Endothelial cell of umbilical vein (primary cell): ENCODE data around the gene PVR. TPM values are rescaled to one million over a fixed set of nuclear protein-coding genes. Genes with fewer than 3 reads are reported as not detected.

Experiments used
- BruUV-seq: library from RNA; stranded (reverse); fragments of 400-500 nt; replicated peaks from 2 replicates; lab custom pipeline; 2021; lab: Mats Ljungman, UMichigan
- CTCF ChIA-PET: fragments of 300-600, 350-600 bp; sonication (Branson Sonifier 250); formaldehyde crosslinking; loops from one replicate; lab custom pipeline; 2021; ENCODE audit warnings: antibody characterized with exemption, inconsistent platforms; lab: Charles Lee
- POLR2A ChIA-PET: fragments of 300-600, 350-600 bp; sonication (Branson Sonifier 250); formaldehyde crosslinking; loops from one replicate; lab custom pipeline; 2021; ENCODE audit warnings: antibody characterized with exemption, inconsistent platforms; lab: Charles Lee
- DNase-seq: peaks from one replicate; pipeline ENCODE4 v3.0.0-alpha.2; 2011; ENCODE audit warnings: low read depth, low spot score
- FAIRE-seq: peaks from 2 replicates; lab custom pipeline; 2011; peaks lifted over from hg19 to GRCh38; lab: Jason Lieb, UNC
- H2AFZ ChIP-seq: 2 replicates; pipeline ENCODE4 v1.6.0; 2012; ENCODE audit warnings: low read depth, low read length, control low read depth, inconsistent platforms
- H3K27ac ChIP-seq: 2 replicates; pipeline ENCODE4 v1.5.1; 2011; ENCODE audit warnings: low read depth, mild to moderate bottlenecking, control low read depth, low read length, moderate library complexity; ENCODE audit not compliant: insufficient read depth
- H3K27me3 ChIP-seq, 2 experiments: 2 replicates each; pipeline versions ENCODE4 v1.6.0 to v1.6.1; 2011; ENCODE audit warnings: low read length in 2 of 2, mixed read lengths in 1 of 2; ENCODE audit not compliant: control insufficient read depth in 2 of 2, insufficient read depth in 2 of 2
- H3K36me3 ChIP-seq, 2 experiments: 2 replicates in 1 of 2; 3 replicates in 1 of 2; pipeline ENCODE4 v1.5.1; 2011; ENCODE audit warnings: low read length in 2 of 2, mild to moderate bottlenecking in 1 of 2, moderate library complexity in 1 of 2; ENCODE audit not compliant: control insufficient read depth in 2 of 2, insufficient read depth in 2 of 2; ENCODE audit errors: extremely low read depth in 1 of 2
- H3K4me1 ChIP-seq: 3 replicates; pipeline ENCODE4 v1.5.1; 2011; ENCODE audit warnings: mild to moderate bottlenecking, low read length; ENCODE audit not compliant: control insufficient read depth, insufficient read depth; ENCODE audit errors: extremely low read depth
- H3K4me2 ChIP-seq: 2 replicates; pipeline ENCODE4 v1.6.1; 2011; ENCODE audit warnings: low read length, control low read depth, mixed read lengths; ENCODE audit not compliant: insufficient read depth
- H3K4me3 ChIP-seq, 3 experiments: fragments of 200-600 bp in 1 of 3; sonication (generic), shearing (Covaris generic) in 1 of 3; replicated peaks in 1 of 3; 2 replicates each; pipeline ENCODE4 v1.5.1; 2011 to 2016; ENCODE audit warnings: control low read depth in 3 of 3, low read length in 3 of 3, mild to moderate bottlenecking in 2 of 3, inconsistent platforms in 1 of 3, low read depth in 1 of 3, moderate library complexity in 1 of 3; ENCODE audit not compliant: insufficient read depth in 1 of 3
- H3K79me2 ChIP-seq: 2 replicates; pipeline ENCODE4 v1.6.0; 2012; ENCODE audit warnings: low read length, inconsistent platforms; ENCODE audit not compliant: control insufficient read depth, insufficient read depth
- H3K9ac ChIP-seq: replicated peaks from 2 replicates; pipeline ENCODE3; 2011; ENCODE audit warnings: low read length, control low read depth; ENCODE audit not compliant: insufficient read depth; ENCODE audit errors: extremely low read depth
- H3K9me1 ChIP-seq: replicated peaks from 3 replicates; pipeline ENCODE4 v1.6.0; 2011; ENCODE audit warnings: mild to moderate bottlenecking, low read length; ENCODE audit not compliant: control insufficient read depth, insufficient read depth; ENCODE audit errors: extremely low read depth
- H3K9me3 ChIP-seq: replicated peaks from 2 replicates; pipeline ENCODE4 v1.5.1; 2012; ENCODE audit warnings: low read length, inconsistent platforms; ENCODE audit not compliant: control insufficient read depth, insufficient read depth
- H4K20me1 ChIP-seq: replicated peaks from 2 replicates; pipeline ENCODE3; 2011; ENCODE audit warnings: mild to moderate bottlenecking, low read length; ENCODE audit not compliant: control insufficient read depth, insufficient read depth; ENCODE audit errors: extremely low read depth
- EZH2 ChIP-seq: IDR thresholded peaks from 2 replicates; pipeline ENCODE4 v1.6.1; 2012; ENCODE audit warnings: borderline replicate concordance, low read depth, mild to moderate bottlenecking, moderate library complexity, low read length, inconsistent platforms; ENCODE audit not compliant: severe bottlenecking
- FOS ChIP-seq: IDR thresholded peaks from 2 replicates; pipeline ENCODE4 v1.6.1; 2011; ENCODE audit warnings: mild to moderate bottlenecking, low read length, moderate library complexity, borderline replicate concordance; ENCODE audit not compliant: insufficient read depth
- GATA2 ChIP-seq: IDR thresholded peaks from 2 replicates; pipeline ENCODE4 v1.7.0; 2011; ENCODE audit warnings: low read depth, mild to moderate bottlenecking, moderate library complexity, mixed read lengths, low read length; ENCODE audit not compliant: insufficient read length, insufficient read depth
- JUN ChIP-seq: IDR thresholded peaks from 2 replicates; pipeline ENCODE4 v1.6.1; 2011; ENCODE audit warnings: borderline replicate concordance, low read depth; ENCODE audit not compliant: insufficient read length, insufficient read depth
- POLR2A ChIP-seq: IDR thresholded peaks from 2 replicates; pipeline ENCODE4 v1.6.1; 2012; ENCODE audit warnings: low read depth, mild to moderate bottlenecking, control low read depth, low read length
- POLR2AphosphoS5 ChIP-seq: IDR thresholded peaks from 2 replicates; pipeline ENCODE4 v1.6.1; 2012; ENCODE audit warnings: low read depth, mild to moderate bottlenecking, control low read depth, low read length, moderate library complexity; ENCODE audit not compliant: insufficient read depth
- dilution Hi-C: fragments of 300-500 bp; cut with MboI; formaldehyde crosslinking; loops from one replicate; pipeline ENCODE4 v1.15.0; 2019; ENCODE audit warnings: low sequenced_read_pairs; ENCODE audit not compliant: extremely low pct_ligation_motif_present
- intact Hi-C: fragments of 100-400 bp; cut with micrococcal nuclease; formaldehyde crosslinking; loops from one replicate; pipeline ENCODE4 v1.10.0; 2022
- polyA plus RNA-seq, 4 experiments: library from polyadenylated mRNA; depleted of rRNA in 3 of 4; stranded (reverse) in 3 of 4; unstranded in 1 of 4; fragments of >200 nt; gene quantifications; 2 replicates each; pipeline versions ENCODE4 v1.2.1 to v1.2.3, GENCODE V29; 2011 to 2012; ENCODE audit warnings: missing spikeins in 1 of 4
- total RNA-seq: library from RNA; stranded (reverse); gene quantifications from 2 replicates; pipeline ENCODE4 v1.2.3, GENCODE V29; 2021
- TF ChIP-seq, protein P1 (sequence below): IDR thresholded peaks from 2 replicates; pipeline ENCODE4 v1.6.1; 2011; ENCODE audit not compliant: insufficient read depth, insufficient read length
- TF ChIP-seq, protein P2 (sequence below), 2 donors: IDR thresholded peaks; 1 replicate in 1 of 2; 2 replicates in 1 of 2; pipeline ENCODE4 v1.5.1; 2011; ENCODE audit warnings: low read length in 2 of 2, mild to moderate bottlenecking in 2 of 2, moderate library complexity in 2 of 2, control low read depth in 1 of 2, inconsistent platforms in 1 of 2, low read depth in 1 of 2; ENCODE audit not compliant: insufficient read depth in 1 of 2; ENCODE audit errors: extremely low read depth in 1 of 2

PVR gene
- total and polyA plus RNA-seq, 2 donors (not counting 3 experiments of a cell fraction or from before 2014, with no cell fraction given), result 133 to 226 TPM

DNA sequence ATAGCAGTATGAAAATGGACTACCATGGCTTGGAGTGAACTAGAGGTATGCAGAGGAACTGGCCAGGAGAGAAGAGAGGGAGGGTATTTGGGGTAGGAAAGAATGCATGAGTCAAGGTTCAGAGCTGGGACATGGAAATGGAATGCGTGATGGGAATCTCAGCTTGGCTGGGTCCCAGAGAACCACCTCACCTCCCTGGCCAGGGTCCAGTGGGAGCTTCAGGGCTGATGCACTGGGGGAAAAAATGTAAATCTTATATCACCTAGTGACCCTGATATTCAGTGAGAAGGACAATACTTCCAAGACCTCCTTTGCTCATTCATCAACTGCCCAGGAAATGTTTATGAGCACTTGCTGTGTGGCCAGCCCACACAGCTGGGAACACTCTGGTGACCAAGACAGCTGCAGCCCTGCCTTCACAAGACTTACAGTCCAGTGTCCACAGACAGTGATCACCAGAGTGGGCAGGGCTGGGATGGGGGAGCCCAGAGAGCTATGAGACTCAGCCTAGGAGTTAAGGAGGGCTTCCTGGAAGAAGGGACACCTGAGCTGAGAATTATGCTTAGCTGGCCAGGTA, 17.6 kb upstream of the PVR start:
- Histone ChIP-seq H3K9ac (peak overlapping the region; percentile 20), H2AFZ (no peak overlapping the region), H3K4me3 (no peak overlapping the region), H3K27me3 (no peaks in the 10 kb centered on the region), H3K27ac (peak overlapping the region; percentile 73), H4K20me1 (no peaks in the 10 kb centered on the region), H3K4me2 (no peak overlapping the region), H3K9me3 (no peaks in the 10 kb centered on the region), H3K79me2 (no peaks in the 10 kb centered on the region), H3K4me1 (peaks cover 31% of the 10 kb centered on the region), H3K36me3 (no peaks in the 10 kb centered on the region), H3K9me1 (no peaks in the 10 kb centered on the region)
- FAIRE-seq, result peak; percentile 95
- dilution Hi-C loops (no loop called here), intact Hi-C loops (loop anchor here (1.0 to 2.0 kb wide), 3 partner anchors 15 to 23 kb away; no protein-coding TSS in a partner anchor)
- TF ChIP-seq GATA2 (peak; percentile 87), FOS (peak; percentile 78), EZH2 (no peak), JUN (peak; percentile 79), POLR2AphosphoS5 (peak; percentile 90), POLR2A (peak; percentile 60)
- TF ChIP-seq, protein P1, sequence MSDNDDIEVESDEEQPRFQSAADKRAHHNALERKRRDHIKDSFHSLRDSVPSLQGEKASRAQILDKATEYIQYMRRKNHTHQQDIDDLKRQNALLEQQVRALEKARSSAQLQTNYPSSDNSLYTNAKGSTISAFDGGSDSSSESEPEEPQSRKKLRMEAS, result no peak
- TF ChIP-seq, protein P2, sequence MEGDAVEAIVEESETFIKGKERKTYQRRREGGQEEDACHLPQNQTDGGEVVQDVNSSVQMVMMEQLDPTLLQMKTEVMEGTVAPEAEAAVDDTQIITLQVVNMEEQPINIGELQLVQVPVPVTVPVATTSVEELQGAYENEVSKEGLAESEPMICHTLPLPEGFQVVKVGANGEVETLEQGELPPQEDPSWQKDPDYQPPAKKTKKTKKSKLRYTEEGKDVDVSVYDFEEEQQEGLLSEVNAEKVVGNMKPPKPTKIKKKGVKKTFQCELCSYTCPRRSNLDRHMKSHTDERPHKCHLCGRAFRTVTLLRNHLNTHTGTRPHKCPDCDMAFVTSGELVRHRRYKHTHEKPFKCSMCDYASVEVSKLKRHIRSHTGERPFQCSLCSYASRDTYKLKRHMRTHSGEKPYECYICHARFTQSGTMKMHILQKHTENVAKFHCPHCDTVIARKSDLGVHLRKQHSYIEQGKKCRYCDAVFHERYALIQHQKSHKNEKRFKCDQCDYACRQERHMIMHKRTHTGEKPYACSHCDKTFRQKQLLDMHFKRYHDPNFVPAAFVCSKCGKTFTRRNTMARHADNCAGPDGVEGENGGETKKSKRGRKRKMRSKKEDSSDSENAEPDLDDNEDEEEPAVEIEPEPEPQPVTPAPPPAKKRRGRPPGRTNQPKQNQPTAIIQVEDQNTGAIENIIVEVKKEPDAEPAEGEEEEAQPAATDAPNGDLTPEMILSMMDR (IDR thresholded peaks at IDR 0.05; ENCODE audit: extremely low read depth in 1 of 2, insufficient read depth in 1 of 2, low read depth in 1 of 2, low read length in 2 of 2), result no peak
- CTCF ChIA-PET, result interaction anchor here (0.6 to 1.4 kb wide), 11 partner anchors 8 to 92 kb away, joined by 3 to 8 read pairs (median 4); partner anchors contain the start of genes IGSF23 and PVR
- peak; percentile 93 for DNase-seq
- POLR2A ChIA-PET, result interaction anchor here (0.8 to 1.3 kb wide), 4 partner anchors 19 to 95 kb away, joined by 4 to 6 read pairs (median 5); no protein-coding TSS in a partner anchor
- no TSS peak for BruUV-seq
